HepG2 (cell line): Measurements from ENCODE around the gene FN1. TPM values are rescaled to one million over a fixed set of nuclear protein-coding genes. Genes with fewer than 3 reads are reported as not detected.

ENCODE experiments used
- ATF1 ChIP-seq: IDR thresholded peaks from 2 replicates; pipeline ENCODE4 v1.6.1; 2016; ENCODE audit warnings: mild to moderate bottlenecking, control low read depth
- CENPX ChIP-seq: sonication (generic); formaldehyde crosslinking; IDR thresholded peaks from 2 replicates; pipeline ENCODE4 v1.9.0; 2021; ENCODE audit warnings: mild to moderate bottlenecking, missing genetic modification reagents, moderate library complexity
- FOXA3 ChIP-seq: IDR thresholded peaks from 2 replicates; pipeline ENCODE4 v1.6.1; 2016; ENCODE audit warnings: missing genetic modification reagents, missing compliant biosample characterization
- FOXO4 ChIP-seq: sonication (generic); formaldehyde crosslinking; conservative IDR thresholded peaks from 2 replicates; pipeline ENCODE4 v1.8.1; 2023; ENCODE audit warnings: missing genetic modification reagents
- HDAC2 ChIP-seq: sonication (generic); formaldehyde crosslinking; IDR thresholded peaks from 2 replicates; pipeline ENCODE4 v1.4.0; 2020; ENCODE audit warnings: missing genetic modification reagents
- HNRNPK ChIP-seq: fragments of 200-400 bp; formaldehyde crosslinking; IDR thresholded peaks from 2 replicates; pipeline ENCODE4 v1.6.1; 2018; ENCODE audit warnings: low read length, low read depth, moderate library complexity, mild to moderate bottlenecking; ENCODE audit not compliant: poor library complexity, severe bottlenecking
- MED1 ChIP-seq: sonication (generic); formaldehyde crosslinking; IDR thresholded peaks from 2 replicates; pipeline ENCODE4 v1.4.0; 2020; ENCODE audit warnings: missing genetic modification reagents
- MTF1 ChIP-seq: sonication (generic); formaldehyde crosslinking; IDR thresholded peaks from 2 replicates; pipeline ENCODE4 v1.5.0; 2020; ENCODE audit warnings: missing genetic modification reagents
- NFE2L2 ChIP-seq: fragments of 150-350 bp; IDR thresholded peaks from 2 replicates; pipeline ENCODE4 v1.6.1; 2014; ENCODE audit warnings: low read length
- NFIB ChIP-seq: sonication (generic); formaldehyde crosslinking; IDR thresholded peaks from 2 replicates; pipeline ENCODE4 v1.9.0; 2021; ENCODE audit warnings: missing genetic modification reagents, mild to moderate bottlenecking, borderline replicate concordance
- PCBP1 ChIP-seq: fragments of 200-400 bp; formaldehyde crosslinking; IDR thresholded peaks from 2 replicates; pipeline ENCODE4 v1.6.1; 2017; ENCODE audit warnings: mild to moderate bottlenecking, low read depth, low read length, borderline replicate concordance
- SMAD9 ChIP-seq: sonication (generic); formaldehyde crosslinking; IDR thresholded peaks from 2 replicates; pipeline ENCODE4 v1.5.1; 2020; ENCODE audit warnings: mild to moderate bottlenecking, missing genetic modification reagents
- THAP9 ChIP-seq: sonication (generic); formaldehyde crosslinking; IDR thresholded peaks from 2 replicates; pipeline ENCODE4; 2020; ENCODE audit warnings: missing genetic modification reagents, mild to moderate bottlenecking, borderline replicate concordance
- ZBTB1 ChIP-seq: sonication (generic); formaldehyde crosslinking; IDR thresholded peaks from 2 replicates; pipeline ENCODE4 v1.4.0; 2020; ENCODE audit warnings: missing genetic modification reagents, borderline replicate concordance
- ZBTB21 ChIP-seq: sonication (generic); formaldehyde crosslinking; IDR thresholded peaks from 2 replicates; pipeline ENCODE4 v1.4.0; 2020; ENCODE audit warnings: missing genetic modification reagents
- ZBTB42 ChIP-seq: sonication (generic); formaldehyde crosslinking; IDR thresholded peaks from 2 replicates; pipeline ENCODE4 v1.5.0; 2020; ENCODE audit warnings: mild to moderate bottlenecking, missing genetic modification reagents
- ZMYM4 ChIP-seq: sonication (generic); formaldehyde crosslinking; IDR thresholded peaks from 2 replicates; pipeline ENCODE4 v1.8.1; 2023; ENCODE audit warnings: mild to moderate bottlenecking, missing genetic modification reagents
- ZNF292 ChIP-seq: sonication (generic); formaldehyde crosslinking; IDR thresholded peaks from 2 replicates; pipeline ENCODE4 v1.8.1; 2022; ENCODE audit warnings: mild to moderate bottlenecking, low read depth, missing genetic modification reagents, borderline replicate concordance
- ZNF383 ChIP-seq: sonication (generic); formaldehyde crosslinking; IDR thresholded peaks from 2 replicates; pipeline ENCODE4 v1.4.0; 2020; ENCODE audit warnings: missing genetic modification reagents, mild to moderate bottlenecking, borderline replicate concordance
- ZNF530 ChIP-seq: sonication (generic); formaldehyde crosslinking; IDR thresholded peaks from 2 replicates; pipeline ENCODE4 v1.5.0; 2020; ENCODE audit warnings: low read depth, mild to moderate bottlenecking, missing genetic modification reagents
- ZNF567 ChIP-seq: sonication (generic); formaldehyde crosslinking; IDR thresholded peaks from 2 replicates; pipeline ENCODE4 v1.8.1; 2023; ENCODE audit warnings: mild to moderate bottlenecking, missing genetic modification reagents, borderline replicate concordance
- ZNF777 ChIP-seq: sonication (generic); formaldehyde crosslinking; IDR thresholded peaks from 2 replicates; pipeline ENCODE4 v1.4.0; 2020; ENCODE audit warnings: missing genetic modification reagents
- ZNF841 ChIP-seq: sonication (generic); formaldehyde crosslinking; IDR thresholded peaks from 2 replicates; pipeline ENCODE4 v1.8.1; 2023; ENCODE audit warnings: missing genetic modification reagents, borderline replicate concordance
- polyA plus RNA-seq, 8 experiments: library from polyadenylated mRNA; depleted of rRNA in 3 of 8; stranded (reverse) in 7 of 8; unstranded in 1 of 8; fragments of >200 nt; fragmentation: Illumina TruSeq in 4 of 8; extraction: Trizol in 4 of 8; gene quantifications; 2 replicates each; pipeline versions ENCODE4 v1.2.1 to v1.2.3, GENCODE V29; 2011 to 2016; ENCODE audit warnings: low read depth in 4 of 8, missing spikeins in 1 of 8, mixed read lengths in 1 of 8; ENCODE audit not compliant: insufficient read depth in 1 of 8
- total RNA-seq, 5 experiments: library from RNA; depleted of rRNA; stranded (reverse); fragments of >200 nt; fragmentation: Illumina TruSeq; extraction: Trizol; gene quantifications; 2 replicates each; pipeline ENCODE4 v1.2.3, GENCODE V29; 2016; ENCODE audit warnings: low read depth in 1 of 5
- TF ChIP-seq, protein P1 (sequence below): sonication (generic); formaldehyde crosslinking; IDR thresholded peaks from 2 replicates; pipeline ENCODE4 v1.9.0; 2022; ENCODE audit warnings: missing genetic modification reagents, mild to moderate bottlenecking, borderline replicate concordance

FN1 gene
- total and polyA plus RNA-seq, 2 of the 13 experiments (the other 11 are each of a cell fraction or from before 2014, with no cell fraction given), result 1,847 to 6,471 TPM

DNA sequence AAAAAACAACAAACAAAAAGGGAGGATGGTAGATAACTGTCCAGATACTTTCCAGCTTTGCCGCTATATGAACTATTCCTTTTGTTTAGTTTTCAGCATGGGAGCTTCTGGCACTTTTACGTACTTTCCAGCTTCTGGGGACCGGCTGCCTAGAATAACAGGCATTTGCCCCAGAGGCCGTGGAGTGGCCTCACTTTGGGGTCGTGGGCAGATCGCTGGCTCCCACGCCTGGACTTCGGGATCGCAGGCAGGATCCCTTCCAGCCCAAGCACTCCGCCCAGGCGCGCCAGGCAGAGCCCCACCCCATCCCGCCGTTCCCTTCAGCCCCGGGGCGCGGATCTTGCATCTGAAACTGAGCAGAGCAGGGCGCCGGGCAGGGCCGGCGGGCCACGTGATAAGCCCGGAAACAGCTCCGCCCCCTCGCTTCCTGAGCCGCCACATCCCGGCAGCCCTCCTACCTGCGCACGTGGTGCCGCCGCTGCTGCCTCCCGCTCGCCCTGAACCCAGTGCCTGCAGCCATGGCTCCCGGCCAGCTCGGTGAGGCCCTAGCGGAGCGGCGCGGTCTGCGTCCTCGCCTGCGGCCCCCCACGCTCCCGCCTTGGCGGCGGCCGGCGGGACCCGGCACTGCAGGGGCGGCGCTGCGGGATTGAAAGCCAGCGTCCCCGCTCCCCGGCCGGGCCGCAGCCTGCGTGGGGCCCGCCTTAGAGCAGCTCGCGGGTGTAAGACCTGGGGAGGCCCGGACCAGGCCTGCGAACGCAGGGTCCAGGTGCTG, 124.1 kb downstream of the FN1 start, which contains the start of gene ATIC (continued):
- TF ChIP-seq, protein P1, sequence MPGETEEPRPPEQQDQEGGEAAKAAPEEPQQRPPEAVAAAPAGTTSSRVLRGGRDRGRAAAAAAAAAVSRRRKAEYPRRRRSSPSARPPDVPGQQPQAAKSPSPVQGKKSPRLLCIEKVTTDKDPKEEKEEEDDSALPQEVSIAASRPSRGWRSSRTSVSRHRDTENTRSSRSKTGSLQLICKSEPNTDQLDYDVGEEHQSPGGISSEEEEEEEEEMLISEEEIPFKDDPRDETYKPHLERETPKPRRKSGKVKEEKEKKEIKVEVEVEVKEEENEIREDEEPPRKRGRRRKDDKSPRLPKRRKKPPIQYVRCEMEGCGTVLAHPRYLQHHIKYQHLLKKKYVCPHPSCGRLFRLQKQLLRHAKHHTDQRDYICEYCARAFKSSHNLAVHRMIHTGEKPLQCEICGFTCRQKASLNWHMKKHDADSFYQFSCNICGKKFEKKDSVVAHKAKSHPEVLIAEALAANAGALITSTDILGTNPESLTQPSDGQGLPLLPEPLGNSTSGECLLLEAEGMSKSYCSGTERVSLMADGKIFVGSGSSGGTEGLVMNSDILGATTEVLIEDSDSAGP (CRISPR knock-in tag), result peak; percentile 90
- TF ChIP-seq ZMYM4 (CRISPR knock-in tag), result peak; percentile 99
- peak; percentile 77; the same call in 1 of the 2 replicates for TF ChIP-seq NFIB (CRISPR knock-in tag)
- TF ChIP-seq ZBTB42, result peak; percentile 75; the same call in 1 of the 2 replicates
- no peak; the same call in 1 of the 2 replicates for TF ChIP-seq ZNF383
- TF ChIP-seq ATF1 (CRISPR knock-in tag), result no peak
- TF ChIP-seq ZNF567, result peak; percentile 98
- 0 out of 2 replicates have a peak, but pooled peaks have one; percentile 27 for TF ChIP-seq ZNF530 (CRISPR knock-in tag)
- TF ChIP-seq THAP9 (CRISPR knock-in tag), result peak; percentile 69; the same call in 1 of the 2 replicates
- no peak for TF ChIP-seq FOXO4 (CRISPR knock-in tag)
- TF ChIP-seq FOXA3 (CRISPR knock-in tag), result peak; percentile 74
- TF ChIP-seq MTF1 (CRISPR knock-in tag), result peak; percentile 77
- TF ChIP-seq MED1 (CRISPR knock-in tag), result peak; percentile 88
- TF ChIP-seq SMAD9 (CRISPR knock-in tag), result 0 out of 2 replicates have a peak, but pooled peaks have one; percentile 48
- no peak for TF ChIP-seq NFE2L2
- TF ChIP-seq ZNF777 (CRISPR knock-in tag), result peak; percentile 63; the same call in 1 of the 2 replicates
- TF ChIP-seq HNRNPK, result peak; percentile 89
- TF ChIP-seq ZNF841 (CRISPR knock-in tag), result peak; percentile 93
- peak; percentile 74; the same call in 1 of the 2 replicates for TF ChIP-seq PCBP1
- 0 out of 2 replicates have a peak, but pooled peaks have one; percentile 55 for TF ChIP-seq CENPX
- no peak for TF ChIP-seq ZBTB21 (CRISPR knock-in tag)
- peak; percentile 88 for TF ChIP-seq HDAC2
- peak; percentile 91 for TF ChIP-seq ZNF292 (CRISPR knock-in tag)
- TF ChIP-seq ZBTB1 (CRISPR knock-in tag), result 0 out of 2 replicates have a peak, but pooled peaks have one; percentile 57
